ENCODE measurements around the gene OR6K6.

The OR6K6 gene

DNA sequence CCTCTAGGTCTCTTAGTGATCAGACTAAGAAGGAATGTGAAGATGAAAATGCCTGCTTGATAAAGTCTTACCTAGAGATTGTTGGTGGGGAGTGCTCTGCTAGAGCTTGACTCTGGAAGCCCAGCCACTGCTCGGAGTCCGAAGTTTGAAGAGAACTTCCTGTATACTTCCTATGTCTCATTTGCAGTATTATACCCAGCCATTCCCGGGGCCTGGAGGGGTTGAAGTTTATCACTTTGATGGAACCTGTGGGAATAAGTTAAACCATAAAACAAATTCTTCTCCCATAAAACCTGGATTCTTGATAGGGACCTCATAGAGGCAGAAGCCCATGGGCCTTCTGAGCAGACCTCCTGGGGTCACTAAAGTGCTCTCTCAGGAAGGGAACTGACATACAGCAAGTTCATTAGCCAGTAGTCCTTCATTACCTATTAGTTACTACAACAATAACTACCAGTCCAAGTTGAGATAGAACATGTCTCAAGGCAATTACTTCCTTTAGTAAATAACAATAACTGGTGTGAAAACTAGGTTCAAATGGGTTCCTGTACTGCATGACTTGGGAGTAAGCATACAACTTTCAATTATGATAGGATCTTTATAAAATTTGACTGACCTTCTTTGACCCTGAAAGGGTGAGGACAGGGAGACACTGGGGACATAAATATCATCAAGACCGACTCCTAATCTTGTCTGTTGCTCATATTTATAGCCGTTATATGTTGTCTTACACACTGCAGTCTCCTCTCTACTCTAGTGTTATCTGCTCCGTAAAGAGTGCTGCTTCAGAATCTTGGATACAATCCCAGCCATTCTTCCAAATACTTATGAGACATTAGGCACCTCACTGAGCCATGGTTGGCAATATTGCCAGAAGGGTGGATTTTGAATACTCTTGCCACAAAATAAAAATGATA, 17.7 kb downstream of the OR6K6 start, which contains the start of gene OR6N1:
Gene OR6N1 (minus strand): TSS at position 246 of the 917 bp plus-strand sequence. CDS start 5,513 bp downstream, outside the sequence.
- ATAC-seq (ENCODE audit: low read depth): no peak

DNA sequence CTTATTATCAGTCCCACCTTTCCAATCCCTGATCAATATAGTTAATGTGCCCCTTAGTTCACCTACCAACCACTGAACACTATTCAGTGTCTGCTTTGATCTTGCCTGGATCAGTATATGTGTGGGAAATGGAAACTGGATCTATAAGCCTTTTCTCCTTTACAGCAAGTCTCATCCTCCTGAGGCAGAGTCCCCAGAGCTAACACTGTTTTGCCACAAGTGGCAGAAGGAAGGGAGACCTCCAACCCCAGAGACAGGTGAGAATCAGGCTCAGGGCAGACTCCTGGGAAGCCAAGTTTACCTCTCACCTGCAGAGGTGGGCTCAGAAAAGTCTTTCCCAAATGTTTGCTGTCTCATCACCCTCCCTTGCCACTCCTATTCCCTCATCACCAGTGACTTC, 26.6 kb downstream of the OR6K6 start, which contains the start of gene OR6N2:
Gene OR6N2 (minus strand): TSS at position 101 of the 400 bp plus-strand sequence. CDS start 3,569 bp downstream, outside the sequence.
- H3K4me3 Mint-ChIP-seq: no peak within 1 kb of the TSS
- peaks cover 4% of the 10 kb centered on the region for H3K4me1 Mint-ChIP-seq
- peaks cover under 1% of the 10 kb centered on the region for H3K36me3 Mint-ChIP-seq
- no peak within 1 kb of the TSS for H3K27ac Mint-ChIP-seq
- ATAC-seq (ENCODE audit: low read depth) (no peak), DNase-seq (ENCODE audit: low spot score in 2 of 2) (no peak)
- no peaks in the 10 kb centered on the region for H3K9me3 Mint-ChIP-seq
- peaks cover under 1% of the 10 kb centered on the region for H3K27me3 Mint-ChIP-seq

More for the DNA sequence above, 17.7 kb downstream of the OR6K6 start, which contains the start of gene OR6N1:
- peaks cover 3% of the 10 kb centered on the region for H3K36me3 Mint-ChIP-seq
- no peak within 1 kb of the TSS for H3K4me3 Mint-ChIP-seq
- no peak within 1 kb of the TSS for H3K27ac Mint-ChIP-seq
- H3K4me1 Mint-ChIP-seq: peaks cover 2% of the 10 kb centered on the region
- H3K9me3 Mint-ChIP-seq: no peaks in the 10 kb centered on the region
- H3K27me3 Mint-ChIP-seq: peaks cover 12% of the 10 kb centered on the region
- DNase-seq (ENCODE audit: low spot score in 2 of 2): no peak

DNA sequence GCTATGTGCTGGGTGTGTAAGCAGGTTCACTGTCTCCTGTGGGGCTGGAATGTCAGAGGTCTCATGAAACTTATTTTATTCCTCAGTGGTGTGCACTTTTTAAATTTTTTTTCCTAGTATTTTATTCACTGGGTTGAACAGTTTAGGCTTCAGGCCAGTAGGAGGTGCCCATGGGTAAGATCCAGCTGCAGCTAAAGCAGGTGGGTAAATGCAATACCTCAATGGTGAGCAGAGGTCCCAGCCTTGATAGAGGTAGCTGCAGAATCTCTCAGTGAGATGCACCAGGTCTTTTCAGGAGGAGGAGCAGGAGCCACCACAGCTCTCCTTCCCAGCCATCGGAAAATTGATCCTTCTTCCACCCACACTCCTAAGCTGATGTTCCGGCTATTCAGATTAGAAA, 39.1 kb downstream of the OR6K6 start:
- Mint-ChIP-seq H3K9me3 (no peaks in the 10 kb centered on the region), H3K36me3 (no peaks in the 10 kb centered on the region), H3K27me3 (no peaks in the 10 kb centered on the region), H3K4me3 (no peak overlapping the region), H3K4me1 (peaks cover 2% of the 10 kb centered on the region), H3K27ac (no peak overlapping the region)
- ATAC-seq (ENCODE audit: low read depth) (peak; percentile 69), DNase-seq (ENCODE audit: low spot score in 2 of 2) (peak in 1 of 2 donors; percentile 17)

DNA sequence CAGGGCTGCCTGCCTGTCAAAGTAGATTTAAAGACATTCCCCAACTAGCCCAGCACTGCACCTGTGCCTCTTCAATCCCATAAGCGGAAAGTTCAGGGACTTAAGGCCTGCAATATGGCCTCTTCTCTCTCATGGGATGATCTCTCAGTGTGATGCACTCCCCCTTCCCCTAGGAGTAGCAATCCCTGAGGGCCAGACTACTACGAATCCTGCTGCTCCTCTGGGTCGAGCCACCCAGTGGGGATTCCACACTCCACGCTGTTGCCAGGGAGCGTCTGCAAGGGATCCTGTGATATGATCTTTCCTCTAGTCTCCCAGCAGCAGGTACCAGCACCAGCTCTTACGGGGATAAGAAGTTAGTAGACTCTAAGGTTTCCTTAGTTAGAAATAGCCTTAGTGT, 39.7 kb downstream of the OR6K6 start:
- Mint-ChIP-seq H3K36me3 (no peaks in the 10 kb centered on the region), H3K27ac (no peak overlapping the region), H3K4me1 (peaks cover 2% of the 10 kb centered on the region), H3K9me3 (no peaks in the 10 kb centered on the region), H3K4me3 (no peak overlapping the region), H3K27me3 (no peaks in the 10 kb centered on the region)
- DNase-seq (ENCODE audit: low spot score in 2 of 2): no peak
- ATAC-seq (ENCODE audit: low read depth): no peak

DNA sequence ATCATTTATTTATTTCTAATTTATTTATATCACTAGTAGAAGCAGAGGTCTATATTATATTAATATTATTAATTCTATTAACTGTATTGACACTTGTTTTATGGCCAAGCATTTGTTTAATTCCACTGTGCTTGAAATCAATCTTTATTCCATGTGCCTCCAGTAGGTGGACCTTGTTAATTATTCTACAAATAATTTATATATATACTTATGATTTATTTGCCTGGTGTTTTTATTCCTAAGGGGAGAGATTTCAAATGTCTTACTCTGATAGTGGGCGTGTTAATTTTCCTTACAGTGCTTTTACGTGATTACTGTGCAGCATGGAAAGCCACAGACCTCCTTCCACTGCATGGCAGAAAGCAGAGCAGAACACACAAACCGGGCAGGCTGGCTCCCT, 44.0 kb downstream of the OR6K6 start:
- peaks cover 7% of the 10 kb centered on the region for H3K27me3 Mint-ChIP-seq
- H3K4me1 Mint-ChIP-seq: peaks cover 7% of the 10 kb centered on the region
- no peak for DNase-seq (ENCODE audit: low spot score in 2 of 2)
- H3K27ac Mint-ChIP-seq: no peak overlapping the region
- ATAC-seq (ENCODE audit: low read depth): no peak
- no peaks in the 10 kb centered on the region for H3K36me3 Mint-ChIP-seq
- no peak overlapping the region for H3K4me3 Mint-ChIP-seq
- no peaks in the 10 kb centered on the region for H3K9me3 Mint-ChIP-seq

DNA sequence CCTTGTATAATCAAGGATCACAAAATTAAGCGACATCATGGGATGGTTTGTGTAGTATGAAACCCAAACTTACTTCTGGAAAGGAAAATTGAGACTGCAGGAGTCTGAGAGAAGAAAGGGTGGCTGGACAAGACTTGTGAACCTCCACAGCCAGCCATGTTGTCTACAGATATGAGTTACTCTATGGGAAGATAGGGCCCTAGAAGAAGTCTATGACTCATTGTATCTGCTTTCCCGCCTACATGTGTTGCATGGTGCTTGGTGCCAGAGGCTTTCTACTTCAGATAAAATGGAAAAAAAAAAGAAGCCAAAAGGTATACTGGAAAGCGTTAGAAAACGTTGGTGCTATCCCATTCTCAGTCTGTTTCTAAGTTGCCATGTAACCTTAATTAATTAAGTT, 45.2 kb downstream of the OR6K6 start:
- Mint-ChIP-seq H3K36me3 (no peaks in the 10 kb centered on the region), H3K4me3 (no peak overlapping the region), H3K27ac (no peak overlapping the region), H3K9me3 (no peaks in the 10 kb centered on the region), H3K27me3 (peaks cover 7% of the 10 kb centered on the region), H3K4me1 (peaks cover 7% of the 10 kb centered on the region)
- no peak for DNase-seq (ENCODE audit: low spot score in 2 of 2)
- ATAC-seq (ENCODE audit: low read depth): no peak

DNA sequence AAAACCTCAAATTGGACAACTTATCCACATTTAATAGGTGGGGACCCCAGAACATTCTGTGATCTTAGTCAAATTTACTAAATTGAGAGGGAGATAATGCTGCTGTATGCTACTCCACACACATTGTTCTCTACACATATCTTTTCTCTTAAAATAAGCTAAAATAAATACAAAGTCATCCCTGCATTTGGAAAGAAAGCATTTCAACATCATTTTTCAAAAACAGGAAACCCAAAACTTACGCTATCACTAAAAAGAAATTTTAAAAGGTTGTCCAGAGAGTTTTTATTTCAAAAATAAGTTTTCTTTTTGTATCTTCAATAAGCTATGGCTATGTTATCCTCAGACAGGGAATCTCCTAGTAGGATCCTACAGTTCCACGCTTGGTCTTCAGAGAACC, 46.0 kb downstream of the OR6K6 start:
- no peak for DNase-seq (ENCODE audit: low spot score in 2 of 2)
- Mint-ChIP-seq H3K4me1 (peaks cover 7% of the 10 kb centered on the region), H3K27me3 (peaks cover 7% of the 10 kb centered on the region), H3K36me3 (no peaks in the 10 kb centered on the region), H3K27ac (no peak overlapping the region), H3K9me3 (no peaks in the 10 kb centered on the region), H3K4me3 (no peak overlapping the region)
- ATAC-seq (ENCODE audit: low read depth): no peak

DNA sequence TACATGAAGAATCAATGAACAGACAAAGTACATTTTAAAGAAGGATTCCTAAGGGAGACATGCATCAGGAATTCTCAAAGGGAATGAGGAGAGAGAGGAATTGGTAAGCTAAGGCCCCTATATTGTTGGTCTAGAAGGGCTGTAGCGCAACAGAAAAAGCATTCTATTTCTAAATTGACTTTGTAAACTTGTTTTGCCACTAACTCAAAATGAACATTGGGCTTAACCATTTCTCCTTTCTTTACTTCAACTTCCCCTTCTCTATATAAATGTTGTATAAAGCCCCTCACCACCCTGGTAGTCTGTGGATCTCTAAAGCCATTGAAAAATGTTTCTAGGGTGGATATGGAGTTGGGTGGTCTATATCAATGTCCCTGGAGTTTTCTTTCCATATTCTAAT, 46.9 kb downstream of the OR6K6 start:
- peaks cover 5% of the 10 kb centered on the region for H3K4me1 Mint-ChIP-seq
- H3K27me3 Mint-ChIP-seq: peaks cover 7% of the 10 kb centered on the region
- ATAC-seq (ENCODE audit: low read depth) (no peak), DNase-seq (ENCODE audit: low spot score in 2 of 2) (no peak)
- H3K27ac Mint-ChIP-seq: no peak overlapping the region
- H3K4me3 Mint-ChIP-seq: no peak overlapping the region
- no peaks in the 10 kb centered on the region for H3K9me3 Mint-ChIP-seq
- H3K36me3 Mint-ChIP-seq: no peaks in the 10 kb centered on the region

DNA sequence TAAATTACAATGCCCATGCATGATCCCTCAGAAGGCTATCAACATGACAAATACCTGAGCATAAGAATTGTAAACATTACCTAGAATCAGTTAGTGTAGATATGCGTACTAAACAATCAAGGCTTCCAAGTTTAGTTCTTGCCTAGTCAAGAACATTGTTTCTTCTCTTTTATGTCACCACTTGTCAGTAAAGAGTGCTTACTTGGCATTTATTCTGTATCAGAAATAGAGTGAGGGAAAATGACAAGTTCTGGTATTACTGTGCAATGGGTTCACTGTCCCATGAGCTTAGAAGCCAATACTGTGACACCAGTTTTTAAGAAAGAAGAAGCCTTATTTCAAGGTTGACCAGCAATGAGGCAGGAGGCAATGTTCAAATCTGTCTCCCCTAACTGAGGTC, 49.2 kb downstream of the OR6K6 start:
- peaks cover 5% of the 10 kb centered on the region for H3K4me1 Mint-ChIP-seq
- no peaks in the 10 kb centered on the region for H3K9me3 Mint-ChIP-seq
- no peak overlapping the region for H3K27ac Mint-ChIP-seq
- no peaks in the 10 kb centered on the region for H3K36me3 Mint-ChIP-seq
- no peak for DNase-seq (ENCODE audit: low spot score in 2 of 2)
- no peak for ATAC-seq (ENCODE audit: low read depth)
- no peak overlapping the region for H3K4me3 Mint-ChIP-seq
- H3K27me3 Mint-ChIP-seq: peaks cover 9% of the 10 kb centered on the region
